ENCODE data around the gene SIPA1L3.

SIPA1L3 gene

DNA sequence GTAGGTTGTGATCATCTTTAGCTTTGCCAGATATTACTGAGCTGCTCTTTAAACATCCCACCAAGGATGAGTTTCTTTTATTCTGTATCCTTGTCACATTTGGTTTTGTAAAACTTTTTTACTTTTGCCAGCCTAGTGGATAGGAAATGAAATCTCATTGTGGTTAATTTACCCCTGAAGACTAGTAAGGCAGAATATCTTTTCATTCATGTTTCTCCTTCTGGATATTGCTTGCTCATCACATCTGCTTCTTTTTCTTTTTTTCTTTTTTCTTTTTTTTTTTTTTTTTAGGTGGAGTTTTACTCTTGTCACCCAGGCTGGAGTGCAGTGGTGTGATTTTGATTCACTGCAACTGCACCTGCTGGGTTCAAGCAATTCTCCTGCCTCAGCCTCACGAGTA is 31.3 kb downstream of the SIPA1L3 start:
- Histone ChIP-seq H3K36me3 (ENCODE audit: insufficient read depth, insufficient read length, low read length) (peaks cover 11% of the 10 kb centered on the region), H3K4me1 (ENCODE audit: insufficient read depth, insufficient read length) (peaks cover 4% of the 10 kb centered on the region), H3K27me3 (ENCODE audit: insufficient read depth, insufficient read length) (no peaks in the 10 kb centered on the region), H3K9ac (ENCODE audit: insufficient read length, low read depth) (no peak overlapping the region), H3K4me3 (ENCODE audit: insufficient read length, low read depth) (no peak overlapping the region), H3K9me3 (ENCODE audit: insufficient read depth, low read length) (peaks cover 21% of the 10 kb centered on the region)
- TF ChIP-seq ZNF274 (IDR thresholded peaks at IDR 0.05; ENCODE audit: low read depth, low read length) (no peak), SUZ12 (IDR thresholded peaks at IDR 0.05; ENCODE audit: extremely low read depth, insufficient read depth, insufficient read length) (no peak)
- no peak for DNase-seq (ENCODE audit: low read depth, low spot score)

DNA sequence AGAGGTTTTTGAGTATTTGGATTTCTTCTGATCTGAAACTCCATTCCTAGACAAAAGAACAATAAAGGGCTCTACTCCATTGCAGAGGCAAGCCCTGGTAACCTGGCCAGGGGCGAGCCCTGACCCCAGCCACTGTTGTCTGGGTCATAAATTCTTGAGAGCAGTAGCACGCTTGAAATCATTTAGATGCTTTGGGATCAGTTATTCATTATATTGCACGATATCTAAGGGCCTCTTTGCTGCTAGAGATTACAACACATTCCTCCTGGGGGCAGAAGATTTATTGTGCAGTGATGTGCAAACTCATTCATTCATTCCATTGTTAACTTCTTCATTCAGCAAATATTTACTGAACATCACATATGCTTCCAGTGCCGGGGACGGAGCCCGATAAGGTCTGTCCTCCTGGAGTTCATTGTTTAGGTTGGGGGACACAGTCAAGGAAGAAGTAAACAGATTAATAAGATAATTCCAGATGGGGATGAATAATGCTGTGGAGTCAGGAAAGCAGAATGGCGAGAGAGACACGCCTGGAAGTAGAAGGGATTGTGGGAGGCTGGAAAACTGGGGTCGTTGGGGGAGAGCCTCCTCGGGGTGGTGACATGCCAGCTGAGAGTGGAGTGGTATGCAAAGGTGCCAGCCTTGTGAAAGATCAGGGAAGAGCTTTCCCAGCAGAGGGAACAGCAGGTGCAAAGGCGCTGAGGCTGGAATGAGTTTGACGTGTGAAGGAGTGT is 34.9 kb downstream of the SIPA1L3 start:
- H3K9ac ChIP-seq (ENCODE audit: insufficient read length, low read depth) = no peak overlapping the region
- H3K4me3 ChIP-seq (ENCODE audit: insufficient read length, low read depth) = no peak overlapping the region
- H3K4me1 ChIP-seq (ENCODE audit: insufficient read depth, insufficient read length) = no peaks in the 10 kb centered on the region
- no peak for TF ChIP-seq ZNF274 (IDR thresholded peaks at IDR 0.05; ENCODE audit: low read depth, low read length)
- H3K27me3 ChIP-seq (ENCODE audit: insufficient read depth, insufficient read length) = no peaks in the 10 kb centered on the region
- no peak for DNase-seq (ENCODE audit: low read depth, low spot score)
- no peaks in the 10 kb centered on the region for H3K36me3 ChIP-seq (ENCODE audit: insufficient read depth, insufficient read length, low read length)
- no peaks in the 10 kb centered on the region for H3K9me3 ChIP-seq (ENCODE audit: insufficient read depth, low read length)

DNA sequence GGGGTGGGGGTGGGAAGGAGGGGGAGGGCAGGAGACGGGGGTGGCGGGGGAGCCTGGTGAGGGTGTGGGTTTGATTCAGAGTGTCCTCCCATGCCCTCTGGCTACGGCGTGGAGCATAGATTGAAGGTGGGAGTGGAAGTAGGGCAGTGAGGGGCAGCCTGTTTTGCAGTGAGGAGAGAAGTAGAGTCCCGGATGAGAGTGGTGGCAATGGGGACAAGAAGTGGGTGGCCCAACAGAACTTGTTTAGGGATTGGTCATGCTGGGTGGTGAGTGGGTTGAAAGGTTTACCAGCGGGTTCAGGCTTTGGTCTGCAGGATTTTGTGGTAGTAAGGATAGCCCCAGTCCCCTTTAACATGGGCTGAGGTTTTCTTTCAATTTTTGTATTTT is 35.5 kb downstream of the SIPA1L3 start:
- H3K4me3 ChIP-seq (ENCODE audit: insufficient read length, low read depth) = no peak overlapping the region
- no peaks in the 10 kb centered on the region for H3K9me3 ChIP-seq (ENCODE audit: insufficient read depth, low read length)
- no peak for DNase-seq (ENCODE audit: low read depth, low spot score)
- H3K36me3 ChIP-seq (ENCODE audit: insufficient read depth, insufficient read length, low read length) = no peaks in the 10 kb centered on the region
- no peak overlapping the region for H3K9ac ChIP-seq (ENCODE audit: insufficient read length, low read depth)
- no peaks in the 10 kb centered on the region for H3K4me1 ChIP-seq (ENCODE audit: insufficient read depth, insufficient read length)
- TF ChIP-seq YY1 (IDR thresholded peaks at IDR 0.05; ENCODE audit: insufficient read depth, insufficient read length) (no peak), ZNF274 (IDR thresholded peaks at IDR 0.05; ENCODE audit: low read depth, low read length) (no peak), SUZ12 (IDR thresholded peaks at IDR 0.05; ENCODE audit: extremely low read depth, insufficient read depth, insufficient read length) (no peak)
- H3K27me3 ChIP-seq (ENCODE audit: insufficient read depth, insufficient read length) = no peaks in the 10 kb centered on the region

DNA sequence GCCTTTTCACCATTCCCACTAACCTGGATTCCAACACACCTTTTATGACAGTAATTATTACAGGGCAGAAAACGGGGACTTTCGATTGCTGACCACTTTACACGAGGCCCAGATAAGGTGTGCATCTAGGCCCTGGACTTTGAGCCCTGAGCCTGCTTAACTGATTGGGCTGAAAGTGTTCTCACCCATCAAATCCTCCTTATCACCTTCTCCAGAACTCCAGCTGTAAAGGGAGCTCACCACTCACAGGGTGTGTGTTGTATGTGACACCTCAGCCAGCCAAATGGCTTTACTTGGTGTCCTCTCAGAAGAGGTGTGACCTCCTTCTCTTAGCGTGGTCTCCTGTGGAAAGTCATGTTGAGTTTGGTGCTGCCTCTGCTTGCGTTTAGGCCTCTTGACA is 36.5 kb downstream of the SIPA1L3 start:
- Histone ChIP-seq H3K36me3 (ENCODE audit: insufficient read depth, insufficient read length, low read length) (no peaks in the 10 kb centered on the region), H3K4me1 (ENCODE audit: insufficient read depth, insufficient read length) (no peaks in the 10 kb centered on the region), H3K9me3 (ENCODE audit: insufficient read depth, low read length) (no peaks in the 10 kb centered on the region), H3K27me3 (ENCODE audit: insufficient read depth, insufficient read length) (no peaks in the 10 kb centered on the region), H3K4me3 (ENCODE audit: insufficient read length, low read depth) (no peak overlapping the region), H3K9ac (ENCODE audit: insufficient read length, low read depth) (no peak overlapping the region)
- TF ChIP-seq SUZ12 (IDR thresholded peaks at IDR 0.05; ENCODE audit: extremely low read depth, insufficient read depth, insufficient read length) = no peak
- no peak for TF ChIP-seq YY1 (IDR thresholded peaks at IDR 0.05; ENCODE audit: insufficient read depth, insufficient read length)
- TF ChIP-seq ZNF274 (IDR thresholded peaks at IDR 0.05; ENCODE audit: low read depth, low read length) = no peak
- no peak for DNase-seq (ENCODE audit: low read depth, low spot score)

DNA sequence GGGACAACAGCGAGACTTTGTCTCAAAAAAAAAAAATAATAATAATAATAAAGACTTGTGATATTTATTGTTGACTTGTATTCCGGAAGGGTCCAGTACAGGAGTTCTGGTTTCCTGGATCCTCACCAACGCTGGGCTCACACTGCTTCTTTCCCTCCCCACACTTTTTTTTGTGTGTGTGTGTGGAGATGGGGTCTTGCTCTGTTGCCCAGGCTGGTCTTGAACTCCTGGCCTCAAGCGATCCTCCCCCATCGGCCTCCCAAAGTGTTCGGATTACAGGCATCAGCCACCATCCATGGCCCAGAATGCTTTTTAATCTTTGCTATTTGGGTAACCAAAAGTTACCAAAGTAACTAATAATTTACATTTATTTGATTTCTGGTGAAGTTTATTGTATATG is 39.1 kb downstream of the SIPA1L3 start:
- peaks cover 3% of the 10 kb centered on the region for H3K36me3 ChIP-seq (ENCODE audit: insufficient read depth, insufficient read length, low read length)
- H3K9ac ChIP-seq (ENCODE audit: insufficient read length, low read depth) = no peak overlapping the region
- TF ChIP-seq ZNF274 (IDR thresholded peaks at IDR 0.05; ENCODE audit: low read depth, low read length) (no peak), YY1 (IDR thresholded peaks at IDR 0.05; ENCODE audit: insufficient read depth, insufficient read length) (no peak), SUZ12 (IDR thresholded peaks at IDR 0.05; ENCODE audit: extremely low read depth, insufficient read depth, insufficient read length) (no peak)
- no peak for DNase-seq (ENCODE audit: low read depth, low spot score)
- H3K9me3 ChIP-seq (ENCODE audit: insufficient read depth, low read length) = no peaks in the 10 kb centered on the region
- H3K27me3 ChIP-seq (ENCODE audit: insufficient read depth, insufficient read length) = no peaks in the 10 kb centered on the region
- H3K4me1 ChIP-seq (ENCODE audit: insufficient read depth, insufficient read length) = no peaks in the 10 kb centered on the region
- H3K4me3 ChIP-seq (ENCODE audit: insufficient read length, low read depth) = no peak overlapping the region

DNA sequence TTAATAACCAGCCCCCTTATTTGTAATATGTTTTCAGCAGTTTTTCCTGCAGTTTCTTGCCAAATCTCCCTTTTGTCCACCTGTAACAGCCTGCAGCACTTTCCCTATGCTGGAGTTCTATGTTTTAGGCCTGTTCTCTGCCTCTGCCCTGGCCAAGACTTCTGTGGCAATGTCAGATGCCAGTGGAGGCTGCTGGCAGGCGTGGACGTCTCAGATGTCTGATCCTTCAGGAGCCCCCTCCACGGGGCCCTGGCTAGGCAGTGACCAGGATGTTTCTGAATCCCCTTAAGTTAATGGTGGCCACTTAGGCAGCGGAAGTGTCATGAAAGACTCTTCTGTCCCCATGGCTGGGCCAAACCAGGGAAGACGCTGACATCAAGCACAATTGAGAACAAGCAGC is 40.8 kb downstream of the SIPA1L3 start:
- no peak for TF ChIP-seq ZNF274 (IDR thresholded peaks at IDR 0.05; ENCODE audit: low read depth, low read length)
- TF ChIP-seq YY1 (IDR thresholded peaks at IDR 0.05; ENCODE audit: insufficient read depth, insufficient read length) = no peak
- no peak for TF ChIP-seq SUZ12 (IDR thresholded peaks at IDR 0.05; ENCODE audit: extremely low read depth, insufficient read depth, insufficient read length)

DNA sequence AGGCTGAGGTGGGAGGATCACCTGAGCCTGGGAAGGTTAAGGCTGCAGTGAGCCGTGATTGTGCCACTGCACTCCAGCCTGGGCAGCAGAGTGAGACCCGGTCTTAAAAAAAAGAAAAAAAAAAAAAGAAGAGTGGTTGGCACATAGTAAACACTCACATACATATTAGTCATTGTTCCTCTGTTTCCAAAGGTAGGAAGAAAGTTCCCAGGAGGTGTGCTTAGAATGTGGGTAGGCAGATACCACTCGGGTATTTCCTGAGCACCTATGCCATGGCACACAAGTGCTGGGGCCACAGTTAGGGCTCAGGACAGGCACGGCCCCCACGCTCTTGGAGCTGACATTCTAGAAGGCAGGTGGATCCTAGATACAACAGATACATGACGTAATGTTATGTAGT is 41.4 kb downstream of the SIPA1L3 start:
- H3K9me3 ChIP-seq (ENCODE audit: insufficient read depth, low read length) = no peaks in the 10 kb centered on the region
- no peak for TF ChIP-seq SUZ12 (IDR thresholded peaks at IDR 0.05; ENCODE audit: extremely low read depth, insufficient read depth, insufficient read length)
- TF ChIP-seq ZNF274 (IDR thresholded peaks at IDR 0.05; ENCODE audit: low read depth, low read length) = no peak
- TF ChIP-seq YY1 (IDR thresholded peaks at IDR 0.05; ENCODE audit: insufficient read depth, insufficient read length) = no peak
- no peaks in the 10 kb centered on the region for H3K27me3 ChIP-seq (ENCODE audit: insufficient read depth, insufficient read length)
- H3K9ac ChIP-seq (ENCODE audit: insufficient read length, low read depth) = no peak overlapping the region
- DNase-seq (ENCODE audit: low read depth, low spot score) = no peak
- H3K4me1 ChIP-seq (ENCODE audit: insufficient read depth, insufficient read length) = no peaks in the 10 kb centered on the region
- no peak overlapping the region for H3K4me3 ChIP-seq (ENCODE audit: insufficient read length, low read depth)
- H3K36me3 ChIP-seq (ENCODE audit: insufficient read depth, insufficient read length, low read length) = peaks cover 3% of the 10 kb centered on the region

More for the DNA sequence above, 40.8 kb downstream of the SIPA1L3 start:
- Histone ChIP-seq H3K4me1 (ENCODE audit: insufficient read depth, insufficient read length) (no peaks in the 10 kb centered on the region), H3K9me3 (ENCODE audit: insufficient read depth, low read length) (no peaks in the 10 kb centered on the region), H3K27me3 (ENCODE audit: insufficient read depth, insufficient read length) (no peaks in the 10 kb centered on the region), H3K36me3 (ENCODE audit: insufficient read depth, insufficient read length, low read length) (peaks cover 3% of the 10 kb centered on the region), H3K4me3 (ENCODE audit: insufficient read length, low read depth) (no peak overlapping the region), H3K9ac (ENCODE audit: insufficient read length, low read depth) (no peak overlapping the region)
- no peak for DNase-seq (ENCODE audit: low read depth, low spot score)
